ENCODE results near the gene PTGES.
"Not testable (repeated sequence)": the region's sequence is repeated elsewhere in the genome, so short reads cannot be mapped to it uniquely, and the experiment has no call there.

PTGES gene, protein sequence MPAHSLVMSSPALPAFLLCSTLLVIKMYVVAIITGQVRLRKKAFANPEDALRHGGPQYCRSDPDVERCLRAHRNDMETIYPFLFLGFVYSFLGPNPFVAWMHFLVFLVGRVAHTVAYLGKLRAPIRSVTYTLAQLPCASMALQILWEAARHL

DNA sequence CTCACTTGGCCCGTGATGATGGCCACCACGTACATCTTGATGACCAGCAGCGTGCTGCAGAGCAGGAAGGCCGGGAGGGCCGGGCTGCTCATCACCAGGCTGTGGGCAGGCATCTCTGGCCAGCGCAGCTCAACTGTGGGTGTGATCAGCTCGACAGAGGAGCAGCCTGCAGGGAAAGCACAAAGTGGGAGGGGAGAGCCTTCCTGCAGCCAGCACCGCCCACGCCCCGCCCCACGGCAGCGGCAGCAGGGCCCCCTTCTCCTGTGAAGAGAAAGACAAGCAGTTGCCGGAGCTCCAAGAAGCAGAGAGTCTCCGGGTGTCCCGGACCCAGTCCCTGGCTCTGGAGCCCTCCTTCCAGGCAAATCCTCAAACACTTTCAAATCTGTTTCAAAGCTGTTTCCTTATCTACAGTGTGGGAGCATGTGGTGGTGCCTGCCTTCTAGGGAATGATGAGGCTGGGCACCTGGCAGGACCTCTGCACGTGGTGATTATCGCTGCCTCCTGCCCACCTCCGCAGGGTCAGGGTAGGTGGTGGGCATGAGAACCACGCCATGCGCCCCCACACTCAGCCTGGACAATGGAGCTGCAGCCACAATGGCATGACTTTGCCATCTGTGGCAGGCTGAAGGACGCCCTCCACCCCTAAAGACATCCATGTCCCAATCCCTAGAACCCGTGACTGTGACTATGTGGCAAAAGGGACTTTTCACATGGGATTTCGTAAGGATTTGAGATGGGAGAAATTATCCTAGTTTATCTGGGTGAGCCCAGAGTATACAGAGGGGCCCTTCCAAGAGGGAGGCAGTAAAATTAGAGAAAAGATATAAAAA, at the start of gene PTGES:
PTGES (minus strand) TSS at position 143 of the 830 bp plus-strand sequence; CDS start at position 113, 30 bp downstream.
- H3K4me3 ChIP-seq (ENCODE audit: low read depth, low read length): no peak within 1 kb of the TSS
- TF ChIP-seq, protein P1, sequence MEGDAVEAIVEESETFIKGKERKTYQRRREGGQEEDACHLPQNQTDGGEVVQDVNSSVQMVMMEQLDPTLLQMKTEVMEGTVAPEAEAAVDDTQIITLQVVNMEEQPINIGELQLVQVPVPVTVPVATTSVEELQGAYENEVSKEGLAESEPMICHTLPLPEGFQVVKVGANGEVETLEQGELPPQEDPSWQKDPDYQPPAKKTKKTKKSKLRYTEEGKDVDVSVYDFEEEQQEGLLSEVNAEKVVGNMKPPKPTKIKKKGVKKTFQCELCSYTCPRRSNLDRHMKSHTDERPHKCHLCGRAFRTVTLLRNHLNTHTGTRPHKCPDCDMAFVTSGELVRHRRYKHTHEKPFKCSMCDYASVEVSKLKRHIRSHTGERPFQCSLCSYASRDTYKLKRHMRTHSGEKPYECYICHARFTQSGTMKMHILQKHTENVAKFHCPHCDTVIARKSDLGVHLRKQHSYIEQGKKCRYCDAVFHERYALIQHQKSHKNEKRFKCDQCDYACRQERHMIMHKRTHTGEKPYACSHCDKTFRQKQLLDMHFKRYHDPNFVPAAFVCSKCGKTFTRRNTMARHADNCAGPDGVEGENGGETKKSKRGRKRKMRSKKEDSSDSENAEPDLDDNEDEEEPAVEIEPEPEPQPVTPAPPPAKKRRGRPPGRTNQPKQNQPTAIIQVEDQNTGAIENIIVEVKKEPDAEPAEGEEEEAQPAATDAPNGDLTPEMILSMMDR (IDR thresholded peaks at IDR 0.05; ENCODE audit: control insufficient read depth, extremely low read depth, insufficient read depth): no peak
- DNase-seq (ENCODE audit: low read depth): no peak

DNA sequence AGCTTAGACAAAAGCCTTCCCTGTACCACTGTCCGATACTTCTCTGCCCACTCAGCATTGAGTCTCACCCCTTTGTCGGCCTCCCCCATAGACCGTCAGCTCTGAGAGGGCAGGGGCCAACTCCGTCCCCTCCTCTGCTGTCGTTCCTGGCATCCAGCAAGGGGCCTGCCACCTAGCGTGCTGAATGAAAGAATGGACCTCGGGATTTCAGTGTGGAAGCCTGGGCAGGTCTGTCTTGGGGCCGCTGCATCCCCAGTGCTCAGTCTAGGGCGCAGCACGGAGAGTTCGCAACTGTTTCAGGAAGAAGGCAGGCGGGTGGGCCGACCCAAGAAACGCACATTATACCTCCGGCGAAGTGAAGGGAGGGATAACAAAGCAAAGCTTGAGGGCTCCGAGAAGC, 48.7 kb upstream of the PTGES start:
- no peak for DNase-seq (ENCODE audit: low read depth)
- TF ChIP-seq, protein P1 (IDR thresholded peaks at IDR 0.05; ENCODE audit: control insufficient read depth, extremely low read depth, insufficient read depth): no peak
- no peak overlapping the region for H3K4me3 ChIP-seq (ENCODE audit: low read depth, low read length)

DNA sequence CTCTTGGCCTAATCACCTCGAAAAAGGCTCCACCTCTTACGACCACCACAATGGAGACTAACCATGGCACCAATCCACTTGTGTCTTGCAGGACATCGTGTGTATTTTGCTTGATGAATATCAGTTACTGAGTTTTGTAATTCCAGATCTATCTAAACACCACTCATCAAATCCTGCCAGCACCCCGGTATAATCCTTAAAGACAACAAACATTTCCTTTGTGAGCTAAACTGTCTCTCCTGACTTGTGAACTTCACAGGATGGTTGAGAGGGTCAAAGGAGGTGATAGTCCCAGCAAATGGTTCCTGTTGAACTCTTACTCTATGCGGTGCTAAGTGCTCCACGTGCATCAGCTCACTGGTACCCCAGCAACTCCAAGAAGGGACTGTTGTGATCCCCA, 46.1 kb upstream of the PTGES start:
- no peak for DNase-seq (ENCODE audit: low read depth)
- TF ChIP-seq, protein P1 (IDR thresholded peaks at IDR 0.05; ENCODE audit: control insufficient read depth, extremely low read depth, insufficient read depth): no peak
- no peak overlapping the region for H3K4me3 ChIP-seq (ENCODE audit: low read depth, low read length)

DNA sequence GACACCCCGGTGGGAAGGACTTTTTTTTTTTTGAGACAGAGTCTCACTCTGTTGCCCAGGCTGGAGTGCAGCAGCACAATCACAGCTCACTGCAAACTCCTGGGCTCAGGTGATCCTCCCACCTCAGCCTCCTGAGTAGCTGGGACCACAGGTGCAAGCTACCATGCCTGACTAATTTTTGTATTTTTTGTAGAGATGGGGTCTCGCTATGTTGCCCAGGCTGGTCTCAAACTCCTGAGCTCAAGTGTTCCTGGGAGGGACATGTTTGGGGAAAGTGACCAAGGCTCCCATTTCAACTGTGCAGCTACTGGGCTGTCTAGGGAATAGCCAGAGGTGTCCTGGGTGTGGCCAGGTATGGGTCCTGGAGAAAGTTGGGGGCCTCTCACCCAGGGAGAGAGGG, 43.2 kb upstream of the PTGES start:
- H3K4me3 ChIP-seq (ENCODE audit: low read depth, low read length); DNase-seq (ENCODE audit: low read depth): not testable (repeated sequence)

DNA sequence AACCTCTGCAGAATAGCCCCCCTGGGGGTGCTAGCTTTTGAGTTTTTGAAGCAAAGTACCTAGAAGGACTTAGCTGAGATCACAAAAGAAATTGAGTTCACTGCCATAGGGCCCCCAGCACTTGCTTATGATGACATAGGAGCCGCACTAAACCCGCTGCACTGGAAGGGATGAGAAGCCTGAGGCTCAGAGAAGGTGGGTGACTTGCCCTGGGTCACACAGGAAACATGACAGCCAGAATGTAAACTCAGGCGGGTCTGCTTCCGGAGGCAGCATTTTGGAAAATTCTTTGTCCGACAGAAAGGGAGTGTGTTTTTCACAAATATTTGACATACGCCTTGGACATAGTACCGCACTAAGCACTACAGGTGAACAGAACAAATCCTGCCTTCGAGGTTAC, 41.7 kb upstream of the PTGES start:
- DNase-seq (ENCODE audit: low read depth): no peak
- no peak overlapping the region for H3K4me3 ChIP-seq (ENCODE audit: low read depth, low read length)
- TF ChIP-seq, protein P1 (IDR thresholded peaks at IDR 0.05; ENCODE audit: control insufficient read depth, extremely low read depth, insufficient read depth): no peak

DNA sequence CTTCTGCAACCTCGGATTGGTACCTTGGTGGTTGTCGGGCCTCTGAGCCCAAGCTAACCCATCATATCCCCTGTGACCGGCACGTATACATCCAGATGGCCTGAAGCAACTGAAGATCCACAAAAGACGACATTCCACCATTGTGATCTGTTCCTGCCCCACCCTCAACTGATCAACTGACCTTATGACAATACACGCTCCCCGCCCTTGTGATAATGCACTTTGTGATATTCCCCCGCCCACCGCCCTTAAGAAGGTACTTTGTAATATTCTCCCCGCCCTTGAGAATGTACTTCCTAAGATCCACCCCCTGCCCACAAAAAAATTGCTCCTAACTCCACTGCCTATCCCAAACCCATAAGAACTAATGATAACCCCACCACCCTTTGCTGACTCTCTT, 33.6 kb upstream of the PTGES start:
- TF ChIP-seq, protein P1 (IDR thresholded peaks at IDR 0.05; ENCODE audit: control insufficient read depth, extremely low read depth, insufficient read depth): no peak
- no peak for DNase-seq (ENCODE audit: low read depth)
- no peak overlapping the region for H3K4me3 ChIP-seq (ENCODE audit: low read depth, low read length)

DNA sequence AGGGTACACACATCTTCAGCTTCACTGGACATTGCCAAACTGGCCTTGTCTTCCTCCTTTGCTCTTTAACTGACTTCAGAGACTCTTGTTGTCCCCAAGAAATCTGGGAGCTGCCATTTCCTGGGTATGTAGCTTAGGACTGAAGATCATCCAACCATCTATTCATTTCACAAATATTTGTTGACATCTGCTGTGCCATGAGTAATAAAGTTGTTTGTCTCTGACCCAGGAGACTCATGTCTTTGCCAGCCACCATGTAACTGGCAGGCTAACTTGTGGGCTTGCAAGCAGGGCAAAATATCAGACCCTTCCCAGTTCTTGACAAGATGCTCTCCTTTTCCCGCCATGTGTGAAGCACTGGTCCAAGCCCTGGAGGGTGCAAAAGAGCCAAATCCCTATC, 33.0 kb upstream of the PTGES start:
- H3K4me3 ChIP-seq (ENCODE audit: low read depth, low read length): no peak overlapping the region
- DNase-seq (ENCODE audit: low read depth): no peak
- TF ChIP-seq, protein P1 (IDR thresholded peaks at IDR 0.05; ENCODE audit: control insufficient read depth, extremely low read depth, insufficient read depth): no peak

DNA sequence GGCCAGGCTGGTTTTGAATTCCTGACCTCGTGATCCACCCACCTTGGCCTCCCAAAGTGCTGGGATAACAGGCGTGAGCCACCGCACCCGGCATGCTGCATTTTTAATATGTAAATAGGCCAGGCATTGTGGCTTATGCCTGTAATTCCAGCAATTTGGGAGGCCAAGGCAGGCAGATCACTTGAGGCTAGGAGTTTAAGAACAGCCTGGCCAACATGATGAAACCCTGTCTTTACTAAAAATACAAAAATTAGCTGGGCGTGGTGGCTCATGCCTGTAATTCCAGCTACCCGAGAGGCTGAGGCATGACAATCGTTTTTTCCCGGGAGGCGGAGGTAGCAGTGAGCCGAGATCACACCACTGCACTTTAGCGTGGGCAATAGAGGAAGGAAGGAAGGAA, 32.1 kb upstream of the PTGES start:
- DNase-seq (ENCODE audit: low read depth); H3K4me3 ChIP-seq (ENCODE audit: low read depth, low read length): not testable (repeated sequence)
